ENCODE data around the gene FUT7. TPM values are rescaled to one million over a fixed set of nuclear protein-coding genes. Genes with fewer than 3 reads are reported as not detected.

The FUT7 gene
- total and polyA plus RNA-seq, 8 donors, result 0.08 to 2.9 (median 0.11) TPM; not detected in 3

GRCh38 chr9:137019891-137020683 is 11.8 kb downstream of the FUT7 start:
- Histone ChIP-seq H3K4me3 (no peak overlapping the region), H3K4me1 (no peaks in the 10 kb centered on the region), H3K27me3 (no peaks in the 10 kb centered on the region), H3K9me3 (no peaks in the 10 kb centered on the region), H3K36me3 (peaks cover 0 to 45% of the 10 kb centered on the region in 2 donors), H3K27ac (no peak overlapping the region)
- TF ChIP-seq, protein P1, sequence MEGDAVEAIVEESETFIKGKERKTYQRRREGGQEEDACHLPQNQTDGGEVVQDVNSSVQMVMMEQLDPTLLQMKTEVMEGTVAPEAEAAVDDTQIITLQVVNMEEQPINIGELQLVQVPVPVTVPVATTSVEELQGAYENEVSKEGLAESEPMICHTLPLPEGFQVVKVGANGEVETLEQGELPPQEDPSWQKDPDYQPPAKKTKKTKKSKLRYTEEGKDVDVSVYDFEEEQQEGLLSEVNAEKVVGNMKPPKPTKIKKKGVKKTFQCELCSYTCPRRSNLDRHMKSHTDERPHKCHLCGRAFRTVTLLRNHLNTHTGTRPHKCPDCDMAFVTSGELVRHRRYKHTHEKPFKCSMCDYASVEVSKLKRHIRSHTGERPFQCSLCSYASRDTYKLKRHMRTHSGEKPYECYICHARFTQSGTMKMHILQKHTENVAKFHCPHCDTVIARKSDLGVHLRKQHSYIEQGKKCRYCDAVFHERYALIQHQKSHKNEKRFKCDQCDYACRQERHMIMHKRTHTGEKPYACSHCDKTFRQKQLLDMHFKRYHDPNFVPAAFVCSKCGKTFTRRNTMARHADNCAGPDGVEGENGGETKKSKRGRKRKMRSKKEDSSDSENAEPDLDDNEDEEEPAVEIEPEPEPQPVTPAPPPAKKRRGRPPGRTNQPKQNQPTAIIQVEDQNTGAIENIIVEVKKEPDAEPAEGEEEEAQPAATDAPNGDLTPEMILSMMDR (IDR thresholded peaks at IDR 0.05), result no peak
- intact Hi-C loops (cut with DNase I), result no loop called here
- ATAC-seq (no peak), DNase-seq (no peak)

GRCh38 chr9:137018761-137019559 is 12.9 kb downstream of the FUT7 start:
- Histone ChIP-seq H3K4me3 (no peak overlapping the region), H3K27me3 (no peaks in the 10 kb centered on the region), H3K9me3 (no peaks in the 10 kb centered on the region), H3K27ac (no peak overlapping the region), H3K36me3 (peaks cover 0 to 56% of the 10 kb centered on the region in 2 donors), H3K4me1 (no peaks in the 10 kb centered on the region)
- no peak for DNase-seq
- no peak for ATAC-seq
- intact Hi-C loops (cut with DNase I), result no loop called here
- TF ChIP-seq, protein P1 (IDR thresholded peaks at IDR 0.05), result no peak

DNA sequence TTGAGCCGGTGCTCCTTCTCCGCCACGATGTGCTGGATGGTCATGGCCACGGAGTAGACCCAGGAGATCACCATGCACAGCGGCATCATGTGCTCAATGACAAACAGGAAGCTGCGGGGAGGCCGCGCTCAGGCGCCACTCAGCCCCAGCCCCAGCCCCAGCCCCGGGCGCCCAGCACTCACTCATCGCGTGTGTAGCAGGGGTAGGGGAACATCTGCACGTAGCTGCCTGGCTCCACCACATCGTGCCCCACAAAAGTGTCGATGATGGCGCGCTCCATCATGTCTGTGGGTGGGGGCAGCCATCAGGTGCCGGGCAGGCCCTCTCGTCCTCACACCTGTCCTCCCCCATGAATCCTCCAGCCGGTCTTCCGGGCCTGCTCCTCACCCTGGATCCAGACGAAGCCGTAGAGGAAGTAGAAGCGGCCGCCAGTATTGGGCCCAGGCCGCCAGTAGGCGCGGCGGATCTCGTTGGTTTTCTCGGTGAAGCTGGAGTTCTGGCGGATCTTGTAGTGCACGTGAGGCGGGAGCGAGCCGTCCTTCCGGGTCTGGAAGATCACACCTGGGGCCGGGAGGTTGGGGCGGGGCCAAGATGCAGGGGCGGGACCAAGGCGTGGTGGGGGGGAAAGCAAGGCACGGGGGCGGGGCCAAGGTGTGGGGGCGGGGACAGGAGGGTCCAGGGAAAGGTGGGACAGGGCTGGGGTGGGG is 13.9 kb downstream of the FUT7 start:
- DNase-seq (no peak), ATAC-seq (no peak)
- no peaks in the 10 kb centered on the region for H3K4me1 ChIP-seq
- no peaks in the 10 kb centered on the region for H3K9me3 ChIP-seq
- TF ChIP-seq, protein P1 (IDR thresholded peaks at IDR 0.05), result no peak
- no peak overlapping the region for H3K4me3 ChIP-seq
- H3K27me3 ChIP-seq, result no peaks in the 10 kb centered on the region
- no peak overlapping the region for H3K27ac ChIP-seq
- peaks cover 0 to 66% of the 10 kb centered on the region in 2 donors for H3K36me3 ChIP-seq
- intact Hi-C loops (cut with DNase I), result no loop called here

GRCh38 chr9:137017071-137017470 is 14.8 kb downstream of the FUT7 start:
- ATAC-seq (no peak), DNase-seq (no peak)
- Histone ChIP-seq H3K4me1 (no peaks in the 10 kb centered on the region), H3K27ac (no peak overlapping the region), H3K4me3 (no peak overlapping the region), H3K36me3 (peaks cover 0 to 75% of the 10 kb centered on the region in 2 donors), H3K9me3 (no peaks in the 10 kb centered on the region), H3K27me3 (no peaks in the 10 kb centered on the region)
- TF ChIP-seq, protein P1 (IDR thresholded peaks at IDR 0.05), result no peak
- intact Hi-C loops (cut with DNase I), result no loop called here

Measured in left lung (tissue), 10 donors.